MM.1S (cell line): ENCODE measurements around the gene FANCC.

ENCODE experiments used
- DNase-seq: peaks from one replicate; pipeline ENCODE4 v3.0.0-alpha.2; 2015
- H2AFZ ChIP-seq: fragments of 300-600 bp; sonication (generic); 2 replicates; pipeline ENCODE4 v1.6.0; 2016; ENCODE audit warnings: antibody characterized with exemption, low read length
- H3F3A ChIP-seq: fragments of 300-600 bp; sonication (generic); 2 replicates; pipeline ENCODE4 v1.6.1; 2016; ENCODE audit warnings: mild to moderate bottlenecking, antibody characterized with exemption, low read length, moderate library complexity, mixed read lengths; ENCODE audit not compliant: insufficient read depth
- H3K27ac ChIP-seq: fragments of 300-600 bp; sonication (generic); 2 replicates; pipeline ENCODE4 v1.5.1; 2016; ENCODE audit warnings: mild to moderate bottlenecking, low read length
- H3K27me3 ChIP-seq: fragments of 300-600 bp; sonication (generic); replicated peaks from 2 replicates; pipeline ENCODE4 v1.6.0; 2016; ENCODE audit warnings: low read length; ENCODE audit not compliant: insufficient read depth
- H3K36me3 ChIP-seq: fragments of 300-600 bp; sonication (generic); replicated peaks from 2 replicates; pipeline ENCODE4 v1.6.1; 2016; ENCODE audit warnings: mild to moderate bottlenecking, low read length, mixed read lengths; ENCODE audit not compliant: insufficient read depth
- H3K4me1 ChIP-seq: fragments of 300-600 bp; sonication (generic); 2 replicates; pipeline ENCODE4 v1.6.1; 2016; ENCODE audit warnings: low read length, mixed read lengths
- H3K4me2 ChIP-seq: fragments of 300-600 bp; sonication (generic); 2 replicates; pipeline ENCODE4 v1.6.0; 2016; ENCODE audit warnings: low read depth, low read length
- H3K4me3 ChIP-seq: fragments of 300-600 bp; sonication (generic); 2 replicates; pipeline ENCODE4 v1.5.1; 2016; ENCODE audit warnings: low read length, mixed read lengths
- H3K79me2 ChIP-seq: fragments of 300-600 bp; sonication (generic); 2 replicates; pipeline ENCODE4 v1.6.1; 2016; ENCODE audit warnings: mixed run types, low read length, mixed read lengths
- H3K9ac ChIP-seq: fragments of 300-600 bp; sonication (generic); 2 replicates; pipeline ENCODE4 v1.6.1; 2016; ENCODE audit warnings: low read length, mixed read lengths
- H3K9me2 ChIP-seq: fragments of 300-600 bp; sonication (generic); replicated peaks from 2 replicates; pipeline ENCODE4 v1.6.1; 2016; ENCODE audit warnings: mild to moderate bottlenecking, low read length, mixed read lengths; ENCODE audit not compliant: insufficient read depth
- H3K9me3 ChIP-seq: fragments of 300-600 bp; sonication (generic); replicated peaks from 2 replicates; pipeline ENCODE4 v1.6.1; 2016; ENCODE audit warnings: mild to moderate bottlenecking, low read length, mixed read lengths; ENCODE audit not compliant: insufficient read depth
- H4K20me1 ChIP-seq: fragments of 300-600 bp; sonication (generic); 2 replicates; pipeline ENCODE4 v1.6.1; 2016; ENCODE audit warnings: mild to moderate bottlenecking, low read length, moderate library complexity, mixed read lengths; ENCODE audit not compliant: insufficient read depth
- EZH2 ChIP-seq: fragments of 300-600 bp; sonication (generic); optimal IDR thresholded peaks from 2 replicates; pipeline ENCODE3; 2017; ENCODE audit warnings: low read depth, mild to moderate bottlenecking, antibody characterized with exemption, low read length, mixed read lengths
- EZH2phosphoT487 ChIP-seq: fragments of 300-600 bp; sonication (generic); IDR thresholded peaks from 2 replicates; pipeline ENCODE4 v1.6.1; 2018; ENCODE audit warnings: antibody characterized with exemption, low read length
- TF ChIP-seq, protein P1 (sequence below): fragments of 300-600 bp; sonication (generic); IDR thresholded peaks from 2 replicates; pipeline ENCODE4 v1.5.1; 2016; ENCODE audit warnings: antibody characterized with exemption, low read length, mixed read lengths

The FANCC gene

DNA sequence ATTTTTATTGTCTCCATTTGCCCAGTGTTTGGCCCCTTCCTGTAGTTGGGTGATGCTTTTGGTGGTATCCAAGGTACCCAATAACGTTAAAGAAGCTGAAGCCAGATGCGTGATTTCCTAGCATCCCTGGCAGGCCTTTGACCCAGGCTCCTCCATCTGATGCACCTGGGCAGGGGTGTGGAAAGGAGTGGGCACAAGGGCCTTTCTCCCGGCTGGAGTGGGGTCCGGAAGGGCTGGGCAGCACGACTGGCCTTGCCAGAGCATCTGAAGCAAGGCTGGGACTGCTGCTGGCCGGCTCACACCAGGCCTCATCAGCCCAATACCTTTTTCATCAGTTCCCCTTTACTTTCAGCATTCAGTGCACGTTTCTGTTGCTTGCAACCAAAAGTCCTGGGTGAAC, 220.2 kb downstream of the FANCC start:
- Histone ChIP-seq H3K9me2 (no peaks in the 10 kb centered on the region), H3K27ac (no peak overlapping the region), H3K4me2 (no peak overlapping the region), H4K20me1 (no peaks in the 10 kb centered on the region), H3F3A (no peaks in the 10 kb centered on the region), H3K27me3 (no peaks in the 10 kb centered on the region), H3K4me3 (no peak overlapping the region), H3K36me3 (no peaks in the 10 kb centered on the region), H2AFZ (no peak overlapping the region), H3K9me3 (no peaks in the 10 kb centered on the region), H3K4me1 (no peaks in the 10 kb centered on the region), H3K79me2 (no peaks in the 10 kb centered on the region), H3K9ac (no peak overlapping the region)
- no peak for DNase-seq
- TF ChIP-seq EZH2phosphoT487 (no peak), EZH2 (no peak)
- TF ChIP-seq, protein P1, sequence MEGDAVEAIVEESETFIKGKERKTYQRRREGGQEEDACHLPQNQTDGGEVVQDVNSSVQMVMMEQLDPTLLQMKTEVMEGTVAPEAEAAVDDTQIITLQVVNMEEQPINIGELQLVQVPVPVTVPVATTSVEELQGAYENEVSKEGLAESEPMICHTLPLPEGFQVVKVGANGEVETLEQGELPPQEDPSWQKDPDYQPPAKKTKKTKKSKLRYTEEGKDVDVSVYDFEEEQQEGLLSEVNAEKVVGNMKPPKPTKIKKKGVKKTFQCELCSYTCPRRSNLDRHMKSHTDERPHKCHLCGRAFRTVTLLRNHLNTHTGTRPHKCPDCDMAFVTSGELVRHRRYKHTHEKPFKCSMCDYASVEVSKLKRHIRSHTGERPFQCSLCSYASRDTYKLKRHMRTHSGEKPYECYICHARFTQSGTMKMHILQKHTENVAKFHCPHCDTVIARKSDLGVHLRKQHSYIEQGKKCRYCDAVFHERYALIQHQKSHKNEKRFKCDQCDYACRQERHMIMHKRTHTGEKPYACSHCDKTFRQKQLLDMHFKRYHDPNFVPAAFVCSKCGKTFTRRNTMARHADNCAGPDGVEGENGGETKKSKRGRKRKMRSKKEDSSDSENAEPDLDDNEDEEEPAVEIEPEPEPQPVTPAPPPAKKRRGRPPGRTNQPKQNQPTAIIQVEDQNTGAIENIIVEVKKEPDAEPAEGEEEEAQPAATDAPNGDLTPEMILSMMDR = no peak

DNA sequence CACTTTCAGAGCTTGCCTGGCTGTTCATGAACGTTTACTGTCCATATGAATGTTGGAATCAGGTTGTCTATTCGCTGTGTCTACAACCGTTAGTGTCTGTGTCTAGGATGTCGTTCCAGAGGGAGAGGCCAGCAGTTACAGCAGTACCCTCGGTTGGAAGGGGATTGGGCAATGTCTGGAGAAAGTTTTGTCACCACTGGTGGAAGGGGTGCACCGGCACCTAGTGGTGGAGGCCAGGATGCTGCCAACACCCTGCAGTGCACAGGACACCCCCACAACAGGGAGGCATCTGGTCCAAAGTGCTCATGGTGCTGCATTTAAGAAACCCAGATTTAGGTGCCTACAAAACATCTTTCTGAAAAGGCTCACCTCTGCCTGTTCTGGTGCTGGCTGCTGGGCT, 220.7 kb downstream of the FANCC start:
- Histone ChIP-seq H3K79me2 (no peaks in the 10 kb centered on the region), H3K4me1 (no peaks in the 10 kb centered on the region), H3K4me2 (no peak overlapping the region), H3K9me3 (no peaks in the 10 kb centered on the region), H3K4me3 (no peak overlapping the region), H4K20me1 (no peaks in the 10 kb centered on the region), H3K9ac (no peak overlapping the region), H2AFZ (no peak overlapping the region), H3K9me2 (no peaks in the 10 kb centered on the region), H3F3A (no peaks in the 10 kb centered on the region), H3K27ac (no peak overlapping the region), H3K36me3 (no peaks in the 10 kb centered on the region), H3K27me3 (no peaks in the 10 kb centered on the region)
- TF ChIP-seq, protein P1 = no peak
- TF ChIP-seq EZH2 (no peak), EZH2phosphoT487 (no peak)
- no peak for DNase-seq

DNA sequence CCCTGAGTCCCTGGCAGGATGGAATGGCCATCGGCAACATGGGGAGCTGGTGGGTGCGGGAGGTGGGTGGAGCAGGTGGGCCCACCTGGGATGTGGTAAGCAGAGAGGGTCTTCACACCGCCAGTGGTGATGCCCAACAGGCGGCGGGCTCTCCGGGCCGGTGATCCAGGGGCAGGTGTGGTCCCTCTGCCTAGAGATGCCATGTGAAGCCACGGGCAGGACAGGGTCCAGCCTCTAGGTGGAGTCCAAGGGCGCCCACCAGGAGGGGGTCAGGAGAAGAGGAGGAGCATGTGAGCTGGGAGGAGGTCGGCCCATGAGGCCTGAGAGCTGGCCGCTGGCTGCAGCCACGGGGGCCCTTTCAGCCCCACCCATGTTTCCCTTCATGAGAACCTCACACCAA, 221.1 kb downstream of the FANCC start:
- Histone ChIP-seq H3K4me3 (no peak overlapping the region), H3K4me2 (no peak overlapping the region), H3K4me1 (no peaks in the 10 kb centered on the region), H3K9me3 (no peaks in the 10 kb centered on the region), H4K20me1 (no peaks in the 10 kb centered on the region), H3K27me3 (no peaks in the 10 kb centered on the region), H2AFZ (no peak overlapping the region), H3K79me2 (no peaks in the 10 kb centered on the region), H3K27ac (no peak overlapping the region), H3K9me2 (no peaks in the 10 kb centered on the region), H3K9ac (no peak overlapping the region), H3F3A (no peaks in the 10 kb centered on the region), H3K36me3 (no peaks in the 10 kb centered on the region)
- DNase-seq = no peak
- TF ChIP-seq EZH2 (no peak), EZH2phosphoT487 (no peak)
- TF ChIP-seq, protein P1 = no peak
